OCI-LY3 (cell line): ENCODE measurements around the gene USP14.

ENCODE experiments used
- H2AFZ ChIP-seq: fragments of 200-600, 300-600 bp; shearing (Covaris generic); 2 replicates; pipeline ENCODE4 v1.6.0; 2014; ENCODE audit warnings: antibody characterized with exemption, low read depth, low read length
- H3K27ac ChIP-seq: fragments of 200-600, 300-600 bp; sonication (generic); 2 replicates; pipeline ENCODE4 v1.5.1; 2014; ENCODE audit warnings: mild to moderate bottlenecking, low read length, moderate library complexity, mixed read lengths
- H3K27me3 ChIP-seq: fragments of 200-600, 300-600 bp; sonication (generic); 2 replicates; pipeline ENCODE4 v1.6.1; 2014; ENCODE audit warnings: low read depth, low read length, mixed read lengths
- H3K36me3 ChIP-seq: fragments of 200-600, 300-600 bp; sonication (generic); replicated peaks from 2 replicates; pipeline ENCODE3; 2014; ENCODE audit warnings: low read depth, low read length, mixed read lengths
- H3K4me1 ChIP-seq: fragments of 300-600, 200-600 bp; sonication (generic); 2 replicates; pipeline ENCODE4 v1.6.1; 2014; ENCODE audit warnings: low read length, mixed read lengths
- H3K4me2 ChIP-seq: fragments of 200-600, 300-600 bp; sonication (generic); 2 replicates; pipeline ENCODE4 v1.6.1; 2014; ENCODE audit warnings: low read length, mixed read lengths
- H3K4me3 ChIP-seq: fragments of 300-600, 200-600 bp; sonication (generic); 2 replicates; pipeline ENCODE4 v1.5.1; 2014; ENCODE audit warnings: antibody characterized with exemption, mild to moderate bottlenecking, low read length, moderate library complexity
- H3K79me2 ChIP-seq: fragments of 300-600, 200-600 bp; shearing (Covaris generic); 2 replicates; pipeline ENCODE4 v1.6.1; 2014; ENCODE audit warnings: mild to moderate bottlenecking, low read length, mixed read lengths
- H3K9ac ChIP-seq: fragments of 300-600, 200-600 bp; shearing (Covaris generic); 2 replicates; pipeline ENCODE4 v1.6.0; 2014; ENCODE audit warnings: mild to moderate bottlenecking, low read length, moderate library complexity
- H3K9me3 ChIP-seq: fragments of 200-600, 300-600 bp; shearing (Covaris generic); 2 replicates; pipeline ENCODE4 v1.6.1; 2014; ENCODE audit warnings: low read length, mixed read lengths; ENCODE audit not compliant: insufficient read depth
- H4K20me1 ChIP-seq: fragments of 200-600, 300-600 bp; sonication (generic); 2 replicates; pipeline ENCODE4 v1.6.1; 2016; ENCODE audit warnings: low read length, mixed read lengths; ENCODE audit not compliant: insufficient read depth
- CTCF ChIP-seq: fragments of 200-600, 300-600 bp; sonication (generic); IDR thresholded peaks from 2 replicates; pipeline ENCODE4 v1.5.1; 2014; ENCODE audit warnings: antibody characterized with exemption, low read length, low read depth
- EZH2phosphoT487 ChIP-seq: fragments of 200-600 bp; shearing (Covaris generic); IDR thresholded peaks from 2 replicates; pipeline ENCODE4 v1.6.1; 2018; ENCODE audit warnings: antibody characterized with exemption, mixed run types, low read depth

USP14 gene

GRCh38 chr18:210075-210474, 51.7 kb downstream of the USP14 start:
- Histone ChIP-seq H3K9me3 (no peaks in the 10 kb centered on the region), H3K9ac (no peak overlapping the region), H3K4me1 (no peaks in the 10 kb centered on the region), H3K4me3 (no peak overlapping the region), H2AFZ (no peak overlapping the region), H3K27me3 (no peaks in the 10 kb centered on the region), H3K79me2 (no peaks in the 10 kb centered on the region; the same call in 1 of the 2 replicates), H3K27ac (no peak overlapping the region), H3K4me2 (no peak overlapping the region), H3K36me3 (peaks cover 63% of the 10 kb centered on the region), H4K20me1 (no peaks in the 10 kb centered on the region)
- TF ChIP-seq EZH2phosphoT487 (no peak), CTCF (no peak)

GRCh38 chr18:210733-211132, 52.4 kb downstream of the USP14 start:
- Histone ChIP-seq H3K9me3 (no peaks in the 10 kb centered on the region), H3K4me2 (no peak overlapping the region), H3K27me3 (no peaks in the 10 kb centered on the region), H3K4me3 (no peak overlapping the region), H3K36me3 (peaks cover 63% of the 10 kb centered on the region), H3K79me2 (no peaks in the 10 kb centered on the region; the same call in 1 of the 2 replicates), H3K27ac (no peak overlapping the region), H3K4me1 (no peaks in the 10 kb centered on the region), H3K9ac (no peak overlapping the region), H2AFZ (no peak overlapping the region), H4K20me1 (no peaks in the 10 kb centered on the region)
- TF ChIP-seq EZH2phosphoT487 (no peak), CTCF (no peak)

GRCh38 chr18:211582-211981, 53.2 kb downstream of the USP14 start:
- H3K4me1 ChIP-seq: no peaks in the 10 kb centered on the region
- H2AFZ ChIP-seq: no peak overlapping the region
- no peaks in the 10 kb centered on the region for H3K27me3 ChIP-seq
- H3K9ac ChIP-seq: no peak overlapping the region
- H3K36me3 ChIP-seq: peaks cover 65% of the 10 kb centered on the region
- no peak overlapping the region for H3K27ac ChIP-seq
- no peaks in the 10 kb centered on the region; the same call in 1 of the 2 replicates for H3K79me2 ChIP-seq
- H4K20me1 ChIP-seq: no peaks in the 10 kb centered on the region
- H3K9me3 ChIP-seq: no peaks in the 10 kb centered on the region
- no peak overlapping the region for H3K4me3 ChIP-seq
- no peak overlapping the region for H3K4me2 ChIP-seq
- no peak for TF ChIP-seq CTCF
- no peak for TF ChIP-seq EZH2phosphoT487

GRCh38 chr18:212780-213179, 54.4 kb downstream of the USP14 start:
- Histone ChIP-seq H2AFZ (no peak overlapping the region), H3K9me3 (no peaks in the 10 kb centered on the region), H3K4me2 (no peak overlapping the region), H4K20me1 (no peaks in the 10 kb centered on the region), H3K79me2 (no peaks in the 10 kb centered on the region; the same call in 1 of the 2 replicates), H3K27me3 (no peaks in the 10 kb centered on the region), H3K4me3 (no peak overlapping the region), H3K27ac (no peak overlapping the region), H3K9ac (no peak overlapping the region), H3K4me1 (no peaks in the 10 kb centered on the region), H3K36me3 (peaks cover 77% of the 10 kb centered on the region)
- TF ChIP-seq CTCF (no peak), EZH2phosphoT487 (no peak)
